Measurements from ENCODE around the gene IL2RG.

Gene IL2RG

DNA sequence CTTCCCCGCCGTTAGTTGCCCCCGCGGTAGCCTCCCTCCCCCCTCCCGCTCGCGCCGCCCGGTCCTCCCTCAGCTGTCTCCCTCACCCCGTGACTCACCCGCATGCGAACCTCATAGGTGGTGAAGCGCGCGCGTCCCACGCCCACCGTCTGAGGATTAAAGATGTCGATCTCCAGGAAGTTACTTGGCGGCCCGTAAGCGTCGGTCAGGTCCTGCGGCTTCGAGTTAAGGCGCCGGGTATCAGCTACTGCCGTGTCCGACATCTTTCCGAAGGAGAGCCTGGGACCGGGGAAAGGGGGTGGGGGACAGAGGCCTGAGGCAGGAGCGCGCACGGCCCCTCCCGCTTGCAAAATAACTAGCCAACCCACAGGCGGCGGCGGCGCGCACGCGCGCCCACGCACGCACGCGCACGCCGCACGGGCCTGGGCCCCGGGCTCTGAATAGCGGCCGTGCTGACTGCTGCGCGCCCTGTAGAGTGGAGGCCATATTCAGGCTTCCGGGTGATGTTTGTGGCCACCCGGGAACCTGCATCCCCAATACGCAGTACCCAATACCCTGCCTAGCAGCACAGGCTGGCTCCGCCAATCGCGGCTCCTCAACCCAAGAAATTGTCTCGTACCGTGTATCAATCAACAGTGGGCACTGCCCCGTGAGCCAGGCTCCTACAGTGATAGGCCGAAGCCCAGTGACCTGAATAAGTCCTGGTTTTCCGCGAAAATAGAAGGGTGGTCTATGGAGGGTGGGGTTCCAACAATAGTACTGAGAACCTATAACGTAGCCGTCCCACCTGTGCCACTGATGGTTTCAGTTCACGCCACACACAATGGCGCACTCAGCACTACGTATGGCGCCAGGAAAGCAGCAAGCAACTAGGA is 43.1 kb downstream of the IL2RG start, which contains the start of gene SNX12:
Gene SNX12, minus strand, starts transcription at position 291 of the 875 bp plus-strand sequence. Its CDS starts 28 bp downstream, at position 263.
- DNase-seq: peak; percentile 88

DNA sequence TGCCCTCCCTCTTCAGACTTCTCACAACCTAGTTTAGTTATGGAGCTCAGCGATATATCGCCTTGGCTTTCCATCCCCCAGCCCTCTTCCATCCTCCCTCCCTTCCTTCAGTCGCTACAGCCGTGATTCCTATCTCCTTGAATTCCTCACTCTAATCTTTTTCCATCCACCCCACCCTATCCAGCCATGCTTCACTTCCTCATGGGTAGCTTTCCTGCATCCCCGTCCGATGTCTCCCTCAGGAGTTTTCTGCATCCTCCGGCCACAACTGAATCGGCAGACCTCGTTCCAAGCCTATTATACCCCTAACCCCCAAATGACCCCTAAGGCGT is 43.7 kb downstream of the IL2RG start:
- no peak for DNase-seq

- peak; percentile 2 for DNase-seq
Observed at GRCh38 chrX:71067089-71067488, 44.3 kb downstream of the IL2RG start.

- DNase-seq: no peak
Observed at GRCh38 chrX:71060127-71060526, 51.2 kb downstream of the IL2RG start.

DNA sequence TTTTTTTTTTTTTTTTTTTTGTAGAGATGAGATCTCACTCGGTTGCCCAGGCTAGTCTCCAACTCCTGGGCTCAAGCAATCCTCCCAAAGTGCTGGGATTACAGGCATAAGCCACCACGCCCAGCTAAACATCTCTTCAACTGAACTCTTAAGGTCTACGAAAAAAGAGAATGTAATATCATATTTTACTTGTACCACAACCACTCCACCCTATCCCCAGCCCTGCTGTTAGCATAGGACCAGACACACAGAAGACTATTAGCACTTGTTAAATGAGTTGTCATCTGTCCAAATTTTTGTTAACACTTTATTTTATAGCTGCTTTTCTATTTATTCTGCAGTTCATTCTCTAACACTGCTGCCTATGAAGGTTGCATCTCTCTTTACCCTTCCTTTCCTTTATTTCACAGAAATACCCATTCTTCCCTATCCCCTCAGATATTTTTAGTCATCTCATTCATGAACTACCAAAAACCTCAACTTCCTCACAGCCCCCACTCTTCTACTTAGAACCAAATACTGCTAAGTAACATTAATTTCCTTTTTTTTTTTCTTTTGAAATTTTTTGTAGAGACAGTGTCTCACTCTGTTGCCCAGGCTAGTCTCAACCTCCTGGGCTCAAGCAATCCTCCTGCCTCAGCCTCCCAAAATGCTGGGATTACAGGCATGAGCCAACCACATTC is 53.4 kb downstream of the IL2RG start:
- DNase-seq: no peak
